Omental fat pad (tissue), 4 donors: ENCODE results near the gene IL5RA. TPM values are rescaled to one million over a fixed set of nuclear protein-coding genes. Genes with fewer than 3 reads are reported as not detected.

Source experiments
- ATAC-seq: fragments of 150-250 bp; one replicate; pipeline ENCODE4 v1.9.1; 2016; ENCODE audit warnings: mild to moderate bottlenecking, moderate library complexity; ENCODE audit not compliant: low FRiP score
- DNase-seq: peaks from one replicate; pipeline ENCODE4 v3.0.0-alpha.2; 2019; ENCODE audit warnings: low spot score
- total RNA-seq, 4 donors: library from RNA; depleted of rRNA; stranded (reverse); fragments of >200 nt; gene quantifications; one replicate each; pipeline ENCODE4 v1.1.0, GENCODE V29; 2016
- TF ChIP-seq, protein P1 (sequence below), 3 donors: fragments of 450-650 bp; IDR thresholded peaks; one replicate each; pipeline ENCODE4 v1.5.1; 2016 to 2017; ENCODE audit warnings: antibody characterized with exemption in 3 of 3, mild to moderate bottlenecking in 3 of 3, moderate library complexity in 2 of 3

IL5RA gene
- total RNA-seq, 4 donors from 2014 or later, result 0.36 to 0.47 (median 0.46) TPM; not detected in 1

DNA sequence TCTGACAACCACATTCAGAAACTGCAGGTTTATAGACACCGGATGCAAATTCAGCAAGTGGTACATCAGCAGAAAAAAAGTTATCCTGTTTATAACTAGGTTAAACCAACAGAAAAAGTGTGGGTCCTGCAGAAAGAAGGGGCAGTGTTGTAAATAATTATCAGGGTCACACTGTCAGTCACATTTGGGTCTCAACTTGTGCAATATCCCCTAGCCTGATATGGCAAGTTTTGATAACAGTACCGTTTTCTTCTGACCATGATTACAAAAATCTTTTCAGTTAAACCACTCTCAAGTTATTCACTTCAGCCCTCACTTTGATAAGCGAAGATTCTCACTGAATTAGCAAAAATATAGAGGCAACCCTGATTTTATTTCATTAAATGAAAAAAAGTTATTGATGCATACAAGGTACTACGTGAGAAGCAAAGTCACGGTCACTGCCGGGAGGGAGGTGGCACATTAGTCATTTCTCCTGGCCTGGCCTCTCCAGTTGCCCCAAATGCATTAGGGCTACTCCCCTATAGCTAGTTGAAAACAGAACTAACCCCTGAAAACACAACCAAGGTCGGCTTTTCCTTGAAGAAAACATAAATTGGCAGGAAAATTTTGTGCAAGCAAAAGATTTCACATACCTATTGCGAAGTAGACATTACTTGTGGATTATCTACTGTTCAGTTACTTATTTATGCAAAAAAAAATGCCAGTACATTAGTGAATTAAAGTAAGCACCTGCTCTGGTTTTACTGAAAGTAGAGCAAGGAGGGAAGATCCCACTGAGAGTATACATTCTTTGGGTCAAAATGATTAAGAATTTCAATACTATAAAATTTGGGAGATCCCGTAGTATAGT is 28.6 kb downstream of the IL5RA start:
- TF ChIP-seq, protein P1, sequence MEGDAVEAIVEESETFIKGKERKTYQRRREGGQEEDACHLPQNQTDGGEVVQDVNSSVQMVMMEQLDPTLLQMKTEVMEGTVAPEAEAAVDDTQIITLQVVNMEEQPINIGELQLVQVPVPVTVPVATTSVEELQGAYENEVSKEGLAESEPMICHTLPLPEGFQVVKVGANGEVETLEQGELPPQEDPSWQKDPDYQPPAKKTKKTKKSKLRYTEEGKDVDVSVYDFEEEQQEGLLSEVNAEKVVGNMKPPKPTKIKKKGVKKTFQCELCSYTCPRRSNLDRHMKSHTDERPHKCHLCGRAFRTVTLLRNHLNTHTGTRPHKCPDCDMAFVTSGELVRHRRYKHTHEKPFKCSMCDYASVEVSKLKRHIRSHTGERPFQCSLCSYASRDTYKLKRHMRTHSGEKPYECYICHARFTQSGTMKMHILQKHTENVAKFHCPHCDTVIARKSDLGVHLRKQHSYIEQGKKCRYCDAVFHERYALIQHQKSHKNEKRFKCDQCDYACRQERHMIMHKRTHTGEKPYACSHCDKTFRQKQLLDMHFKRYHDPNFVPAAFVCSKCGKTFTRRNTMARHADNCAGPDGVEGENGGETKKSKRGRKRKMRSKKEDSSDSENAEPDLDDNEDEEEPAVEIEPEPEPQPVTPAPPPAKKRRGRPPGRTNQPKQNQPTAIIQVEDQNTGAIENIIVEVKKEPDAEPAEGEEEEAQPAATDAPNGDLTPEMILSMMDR (IDR thresholded peaks at IDR 0.05), result no peak

GRCh38 chr3:3080309-3080708 is 29.9 kb downstream of the IL5RA start:
- TF ChIP-seq, protein P1 (IDR thresholded peaks at IDR 0.05), result no peak
- ATAC-seq (no peak), DNase-seq (no peak)

More for the DNA sequence above, 28.6 kb downstream of the IL5RA start:
- no peak for ATAC-seq
- no peak for DNase-seq

- no peak for ATAC-seq
- DNase-seq, result no peak
- TF ChIP-seq, protein P1 (IDR thresholded peaks at IDR 0.05), result no peak
Measured at GRCh38 chr3:3074551-3075257, 35.5 kb downstream of the IL5RA start.

DNA sequence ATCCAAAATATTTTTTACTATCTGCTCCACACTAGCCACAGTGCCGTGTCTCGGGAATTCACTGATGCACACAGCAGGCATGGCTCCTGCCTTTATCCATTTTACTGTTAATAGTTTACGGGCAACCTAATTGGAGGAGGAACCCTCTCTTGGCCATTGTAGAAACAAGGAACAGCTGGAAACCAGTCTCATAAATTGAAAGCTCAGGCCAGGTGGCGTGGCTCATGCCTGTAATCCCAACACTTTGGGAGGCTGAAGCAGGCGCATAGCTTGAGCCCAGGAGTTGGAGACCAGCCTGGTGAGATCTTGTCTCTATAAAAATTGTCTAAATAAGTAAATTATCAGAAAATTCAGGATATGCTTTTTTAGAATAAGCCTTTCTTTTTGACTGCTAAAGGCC is 39.0 kb downstream of the IL5RA start:
- TF ChIP-seq, protein P1 (IDR thresholded peaks at IDR 0.05), result no peak
- ATAC-seq (no peak), DNase-seq (no peak)

GRCh38 chr3:3069723-3070122 is 40.5 kb downstream of the IL5RA start:
- no peak for DNase-seq
- TF ChIP-seq, protein P1 (IDR thresholded peaks at IDR 0.05), result no peak
- no peak for ATAC-seq

DNA sequence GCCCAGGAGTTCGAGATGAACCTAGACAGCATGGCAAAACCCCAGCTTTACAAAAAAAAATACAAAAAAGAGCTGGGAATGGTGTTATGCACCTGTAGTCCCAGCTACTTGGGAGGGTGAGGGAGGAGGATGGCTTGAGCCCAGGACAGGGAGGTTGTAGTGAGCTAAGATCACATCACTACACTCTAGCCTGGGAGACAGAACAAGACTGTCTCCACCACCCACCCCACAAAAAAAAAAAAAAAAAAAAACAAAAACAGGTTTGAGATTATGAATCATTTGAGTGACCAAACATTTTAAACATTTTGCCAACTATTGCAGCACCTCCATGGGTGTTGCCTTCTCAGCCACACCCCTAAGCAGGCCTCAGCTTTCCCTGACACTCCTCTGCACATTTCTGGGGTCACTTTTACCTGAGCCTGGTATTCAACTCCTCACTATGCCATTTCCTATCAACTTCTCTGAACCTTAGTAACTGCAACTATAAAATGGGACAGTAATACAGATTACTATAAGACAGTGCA is 41.8 kb downstream of the IL5RA start:
- TF ChIP-seq, protein P1 (IDR thresholded peaks at IDR 0.05), result no peak
- ATAC-seq (no peak), DNase-seq (no peak)
